HCT116 (cell line): Measurements from ENCODE around the gene SIRPA. TPM values are rescaled to one million over a fixed set of nuclear protein-coding genes. Genes with fewer than 3 reads are reported as not detected.

Source experiments
- ATAC-seq: fragments of 200-7000 bp; cut with Tn5 transposase; 2 replicates; pipeline ENCODE4 v1.9.1; 2020; ENCODE audit warnings: mild to moderate bottlenecking, moderate library complexity
- BruUV-seq: library from RNA; stranded (reverse); fragments of 400-500 nt; replicated peaks from 2 replicates; lab custom pipeline; 2021; lab: Mats Ljungman, UMichigan
- CTCF ChIA-PET: fragments of 300-600 bp; sonication (Branson Sonifier 250); formaldehyde crosslinking; loops from one replicate; lab custom pipeline; 2021; ENCODE audit warnings: antibody characterized with exemption; lab: Charles Lee
- POLR2A ChIA-PET: fragments of 300-600, 350-600 bp; sonication (Branson Sonifier 250); formaldehyde crosslinking; loops from one replicate; lab custom pipeline; 2021; ENCODE audit warnings: antibody characterized with exemption; lab: Charles Lee
- RAD21 ChIA-PET, 2 experiments: fragments of 300-600 bp; sonication (Branson Sonifier 250); formaldehyde crosslinking; loops; one replicate each; lab custom pipeline; 2023; ENCODE audit warnings: low total read pairs in 2 of 2; ENCODE audit not compliant: uncharacterized antibody in 2 of 2, unreplicated experiment in 2 of 2, low non-redundant PET in 1 of 2; lab: Charles Lee
- DNase-seq: peaks from one replicate; pipeline ENCODE4 v3.0.0-alpha.2; 2010; ENCODE audit warnings: low read depth, low spot score
- H2AFZ ChIP-seq: fragments of 200-600 bp; shearing (Covaris generic), sonication (generic); 2 replicates; pipeline ENCODE4 v1.6.1; 2017; ENCODE audit warnings: low read depth, mixed run types, mixed read lengths, antibody characterized with exemption, low read length; ENCODE audit not compliant: poor library complexity, severe bottlenecking
- H3K27ac ChIP-seq: 2 replicates; pipeline ENCODE4 v1.5.1; 2012; ENCODE audit warnings: low read depth, low read length
- H3K27me3 ChIP-seq: fragments of 200-600 bp; sonication (generic); 2 replicates; pipeline ENCODE4 v1.6.1; 2016; ENCODE audit warnings: mixed run types, low read length, mixed read lengths; ENCODE audit not compliant: insufficient read depth
- H3K36me3 ChIP-seq, 2 experiments: fragments of 200-500 bp in 1 of 2; fragments of 200-600 bp in 1 of 2; sonication (Bioruptor generic) in 1 of 2; sonication (generic) in 1 of 2; 2 replicates each; pipeline versions ENCODE4 v1.5.1 to v1.6.1; 2014 to 2016; ENCODE audit warnings: low read length in 2 of 2, inconsistent platforms in 1 of 2, mixed read lengths in 1 of 2, mixed run types in 1 of 2; ENCODE audit not compliant: insufficient read depth in 2 of 2, control insufficient read depth in 1 of 2
- H3K4me1 ChIP-seq, 2 experiments: fragments of 200-600 bp in 1 of 2; sonication (generic) in 1 of 2; 2 replicates each; pipeline versions ENCODE4 v1.5.1 to v1.6.1; 2012 to 2017; ENCODE audit warnings: low read length in 2 of 2, inconsistent platforms in 1 of 2, mild to moderate bottlenecking in 1 of 2, mixed read lengths in 1 of 2, mixed run types in 1 of 2, moderate library complexity in 1 of 2; ENCODE audit not compliant: insufficient read depth in 2 of 2, control insufficient read depth in 1 of 2
- H3K4me2 ChIP-seq: fragments of 200-600 bp; sonication (generic); 2 replicates; pipeline ENCODE4 v1.6.1; 2017; ENCODE audit warnings: mixed run types, low read length, mixed read lengths
- H3K4me3 ChIP-seq, 2 experiments: fragments of 200-600 bp in 1 of 2; sonication (generic) in 1 of 2; replicated peaks in 1 of 2; 2 replicates each; pipeline ENCODE4 v1.5.1; 2011 to 2016; ENCODE audit warnings: low read length in 2 of 2, control low read depth in 1 of 2, low read depth in 1 of 2, mild to moderate bottlenecking in 1 of 2, mixed read lengths in 1 of 2, mixed run types in 1 of 2
- H3K79me2 ChIP-seq: fragments of 200-600 bp; sonication (generic); 2 replicates; pipeline ENCODE4 v1.6.1; 2017; ENCODE audit warnings: mild to moderate bottlenecking, mixed run types, low read length, moderate library complexity, mixed read lengths; ENCODE audit not compliant: insufficient read depth
- H3K9ac ChIP-seq: fragments of 200-600 bp; sonication (generic); 2 replicates; pipeline ENCODE4 v1.6.1; 2016; ENCODE audit warnings: low read length, mixed read lengths
- H3K9me2 ChIP-seq: fragments of 200-600 bp; sonication (generic), shearing (Covaris generic); 2 replicates; pipeline ENCODE4 v1.6.1; 2017; ENCODE audit warnings: mixed run types, mild to moderate bottlenecking, moderate library complexity; ENCODE audit not compliant: insufficient read depth
- H3K9me3 ChIP-seq, 2 experiments: fragments of 200-500 bp in 1 of 2; fragments of 200-600 bp in 1 of 2; sonication (Bioruptor generic) in 1 of 2; sonication (generic) in 1 of 2; 2 replicates each; pipeline ENCODE4 v1.6.1; 2014 to 2017; ENCODE audit warnings: low read length in 2 of 2, mixed read lengths in 2 of 2, inconsistent platforms in 1 of 2, low read depth in 1 of 2, mild to moderate bottlenecking in 1 of 2, mixed run types in 1 of 2, moderate library complexity in 1 of 2; ENCODE audit not compliant: control insufficient read depth in 1 of 2, insufficient read depth in 1 of 2
- H4K20me1 ChIP-seq: fragments of 200-600 bp; sonication (generic), shearing (Covaris generic); 2 replicates; pipeline ENCODE4 v1.6.1; 2017; ENCODE audit warnings: mixed run types, mild to moderate bottlenecking, moderate library complexity; ENCODE audit not compliant: insufficient read depth
- ELF1 ChIP-seq: IDR thresholded peaks from 2 replicates; pipeline ENCODE4 v1.6.1; 2012; ENCODE audit warnings: low read depth, borderline replicate concordance
- FOSL1 ChIP-seq: IDR thresholded peaks from 2 replicates; pipeline ENCODE4 v1.6.1; 2012; ENCODE audit warnings: low read depth
- JUND ChIP-seq: IDR thresholded peaks from 2 replicates; pipeline ENCODE4 v1.6.1; 2012
- POLR2AphosphoS5 ChIP-seq: IDR thresholded peaks from 2 replicates; pipeline ENCODE4 v1.6.1; 2011; ENCODE audit warnings: mild to moderate bottlenecking, low read depth, low read length, moderate library complexity
- SRF ChIP-seq: IDR thresholded peaks from 2 replicates; pipeline ENCODE4 v1.6.1; 2012; ENCODE audit warnings: low read depth
- intact Hi-C: fragments of 100-400 bp; cut with micrococcal nuclease; formaldehyde crosslinking; loops from 2 replicates; pipeline ENCODE4 v1.10.0; 2022
- total RNA-seq: library from RNA; stranded (reverse); gene quantifications from one replicate; pipeline ENCODE4 v1.2.1, GENCODE V29; 2021; ENCODE audit not compliant: unreplicated experiment
- TF ChIP-seq, protein P1 (sequence below): IDR thresholded peaks from 2 replicates; pipeline ENCODE4 v1.6.1; 2011; ENCODE audit warnings: mild to moderate bottlenecking, low read length, moderate library complexity; ENCODE audit not compliant: insufficient replicate concordance; ENCODE audit errors: extremely low read depth
- TF ChIP-seq, protein P2 (sequence below): IDR thresholded peaks from 2 replicates; pipeline ENCODE4 v1.6.1; 2012

Gene SIRPA
- total RNA-seq, 1 experiment from 2014 or later: 15.3 TPM

- TF ChIP-seq, protein P1, sequence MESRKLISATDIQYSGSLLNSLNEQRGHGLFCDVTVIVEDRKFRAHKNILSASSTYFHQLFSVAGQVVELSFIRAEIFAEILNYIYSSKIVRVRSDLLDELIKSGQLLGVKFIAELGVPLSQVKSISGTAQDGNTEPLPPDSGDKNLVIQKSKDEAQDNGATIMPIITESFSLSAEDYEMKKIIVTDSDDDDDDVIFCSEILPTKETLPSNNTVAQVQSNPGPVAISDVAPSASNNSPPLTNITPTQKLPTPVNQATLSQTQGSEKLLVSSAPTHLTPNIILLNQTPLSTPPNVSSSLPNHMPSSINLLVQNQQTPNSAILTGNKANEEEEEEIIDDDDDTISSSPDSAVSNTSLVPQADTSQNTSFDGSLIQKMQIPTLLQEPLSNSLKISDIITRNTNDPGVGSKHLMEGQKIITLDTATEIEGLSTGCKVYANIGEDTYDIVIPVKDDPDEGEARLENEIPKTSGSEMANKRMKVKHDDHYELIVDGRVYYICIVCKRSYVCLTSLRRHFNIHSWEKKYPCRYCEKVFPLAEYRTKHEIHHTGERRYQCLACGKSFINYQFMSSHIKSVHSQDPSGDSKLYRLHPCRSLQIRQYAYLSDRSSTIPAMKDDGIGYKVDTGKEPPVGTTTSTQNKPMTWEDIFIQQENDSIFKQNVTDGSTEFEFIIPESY: no peak
- TF ChIP-seq, all 23 proteins: peak for 0
Observed at GRCh38 chr20:1887321-1887720, 7.9 kb upstream of the SIRPA start (continued).

DNA sequence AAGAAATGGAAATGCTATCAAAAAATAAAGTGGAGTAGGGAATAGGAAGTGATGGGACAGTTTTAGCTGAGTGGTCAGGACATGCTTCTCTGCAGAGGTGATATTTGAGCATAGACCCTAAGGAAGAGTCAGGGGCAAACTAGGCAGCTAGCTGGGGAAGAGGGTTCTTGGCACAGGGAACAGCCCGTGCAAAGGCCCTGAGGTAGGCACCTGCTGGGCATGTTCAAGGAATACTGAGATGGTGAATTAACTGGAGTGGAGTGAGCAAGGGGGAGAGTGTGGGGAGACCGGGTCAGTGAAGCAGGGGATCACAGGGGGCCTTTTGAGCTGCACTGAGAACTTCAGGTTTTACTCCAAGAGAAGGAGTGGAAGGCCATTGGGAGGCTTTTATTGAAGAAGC lies 7.5 kb upstream of the SIRPA start:
- BruUV-seq: no TSS peak
- no peaks in the 10 kb centered on the region for H3K27me3 ChIP-seq
- H3K4me1 ChIP-seq: peaks cover 7 to 15% of the 10 kb centered on the region in 2 experiments; a peak in 3 of 4 replicates
- CTCF ChIA-PET: no interaction called here
- ATAC-seq: no peak
- H2AFZ ChIP-seq: no peak overlapping the region
- H3K4me3 ChIP-seq: no peak overlapping the region
- no peaks in the 10 kb centered on the region for H3K9me2 ChIP-seq
- RAD21 ChIA-PET: no interaction called here
- H4K20me1 ChIP-seq: no peaks in the 10 kb centered on the region
- POLR2A ChIA-PET: no interaction called here
- no peak overlapping the region for H3K27ac ChIP-seq
- H3K4me2 ChIP-seq: no peak overlapping the region
- DNase-seq: no peak
- TF ChIP-seq JUND (no peak), ELF1 (no peak), FOSL1 (no peak), POLR2AphosphoS5 (no peak), SRF (no peak)
- TF ChIP-seq, protein P2, sequence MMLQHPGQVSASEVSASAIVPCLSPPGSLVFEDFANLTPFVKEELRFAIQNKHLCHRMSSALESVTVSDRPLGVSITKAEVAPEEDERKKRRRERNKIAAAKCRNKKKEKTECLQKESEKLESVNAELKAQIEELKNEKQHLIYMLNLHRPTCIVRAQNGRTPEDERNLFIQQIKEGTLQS: no peak
- no peaks in the 10 kb centered on the region for H3K36me3 ChIP-seq
- no peaks in the 10 kb centered on the region for H3K9me3 ChIP-seq
- H3K9ac ChIP-seq: no peak overlapping the region
- intact Hi-C loops: no loop called here
- no peaks in the 10 kb centered on the region for H3K79me2 ChIP-seq
